GM20000 (cell line): ENCODE data around the gene MAP2K2.

Source experiments
- DNase-seq: peaks from one replicate; pipeline ENCODE4 v3.0.0; 2012; ENCODE audit warnings: low spot score
- TF ChIP-seq, protein P1 (sequence below): IDR thresholded peaks from 2 replicates; pipeline ENCODE4 v1.5.1; 2012; ENCODE audit warnings: mild to moderate bottlenecking, control low read depth; ENCODE audit errors: extremely low read depth, missing control alignments

MAP2K2 gene

DNA sequence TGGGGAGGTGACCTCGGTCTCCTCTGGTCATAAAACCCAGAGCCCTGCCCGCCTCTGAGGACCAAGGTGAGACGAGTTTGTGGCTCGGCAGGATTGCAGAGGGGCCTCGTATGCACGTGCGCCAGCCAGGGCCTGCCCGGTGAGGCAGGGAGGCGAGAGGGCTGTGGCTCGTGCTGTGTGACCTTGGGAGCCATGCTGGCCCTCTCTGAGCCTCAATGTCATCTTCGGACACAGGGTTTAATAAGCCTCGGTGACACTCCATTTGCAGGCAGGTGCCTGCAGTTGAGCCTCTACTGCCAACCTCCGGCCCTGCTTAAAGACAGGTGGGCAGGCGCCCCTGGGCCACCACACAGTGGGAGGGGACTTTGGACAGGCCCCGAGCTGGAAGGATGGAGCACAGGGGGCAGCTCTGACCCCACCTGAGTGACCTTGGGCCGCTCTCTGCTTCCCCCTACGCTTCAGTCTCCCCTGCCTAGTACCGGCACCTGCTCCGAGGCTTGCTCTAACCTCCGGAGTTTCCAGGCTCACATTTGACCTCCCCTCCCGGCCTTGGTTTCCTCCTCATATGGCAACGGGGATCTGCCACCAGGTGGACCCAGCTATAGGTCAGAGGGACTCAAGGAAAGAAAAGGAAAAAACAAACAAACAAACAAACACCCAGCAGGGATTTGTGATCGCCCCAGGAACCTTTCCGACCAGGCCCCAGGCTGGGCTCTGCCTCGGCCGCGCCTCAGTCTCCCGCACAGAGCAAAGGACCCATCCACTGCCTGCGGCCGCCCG, 60.4 kb downstream of the MAP2K2 start:
- TF ChIP-seq, protein P1, sequence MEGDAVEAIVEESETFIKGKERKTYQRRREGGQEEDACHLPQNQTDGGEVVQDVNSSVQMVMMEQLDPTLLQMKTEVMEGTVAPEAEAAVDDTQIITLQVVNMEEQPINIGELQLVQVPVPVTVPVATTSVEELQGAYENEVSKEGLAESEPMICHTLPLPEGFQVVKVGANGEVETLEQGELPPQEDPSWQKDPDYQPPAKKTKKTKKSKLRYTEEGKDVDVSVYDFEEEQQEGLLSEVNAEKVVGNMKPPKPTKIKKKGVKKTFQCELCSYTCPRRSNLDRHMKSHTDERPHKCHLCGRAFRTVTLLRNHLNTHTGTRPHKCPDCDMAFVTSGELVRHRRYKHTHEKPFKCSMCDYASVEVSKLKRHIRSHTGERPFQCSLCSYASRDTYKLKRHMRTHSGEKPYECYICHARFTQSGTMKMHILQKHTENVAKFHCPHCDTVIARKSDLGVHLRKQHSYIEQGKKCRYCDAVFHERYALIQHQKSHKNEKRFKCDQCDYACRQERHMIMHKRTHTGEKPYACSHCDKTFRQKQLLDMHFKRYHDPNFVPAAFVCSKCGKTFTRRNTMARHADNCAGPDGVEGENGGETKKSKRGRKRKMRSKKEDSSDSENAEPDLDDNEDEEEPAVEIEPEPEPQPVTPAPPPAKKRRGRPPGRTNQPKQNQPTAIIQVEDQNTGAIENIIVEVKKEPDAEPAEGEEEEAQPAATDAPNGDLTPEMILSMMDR: no peak
- DNase-seq: no peak

DNA sequence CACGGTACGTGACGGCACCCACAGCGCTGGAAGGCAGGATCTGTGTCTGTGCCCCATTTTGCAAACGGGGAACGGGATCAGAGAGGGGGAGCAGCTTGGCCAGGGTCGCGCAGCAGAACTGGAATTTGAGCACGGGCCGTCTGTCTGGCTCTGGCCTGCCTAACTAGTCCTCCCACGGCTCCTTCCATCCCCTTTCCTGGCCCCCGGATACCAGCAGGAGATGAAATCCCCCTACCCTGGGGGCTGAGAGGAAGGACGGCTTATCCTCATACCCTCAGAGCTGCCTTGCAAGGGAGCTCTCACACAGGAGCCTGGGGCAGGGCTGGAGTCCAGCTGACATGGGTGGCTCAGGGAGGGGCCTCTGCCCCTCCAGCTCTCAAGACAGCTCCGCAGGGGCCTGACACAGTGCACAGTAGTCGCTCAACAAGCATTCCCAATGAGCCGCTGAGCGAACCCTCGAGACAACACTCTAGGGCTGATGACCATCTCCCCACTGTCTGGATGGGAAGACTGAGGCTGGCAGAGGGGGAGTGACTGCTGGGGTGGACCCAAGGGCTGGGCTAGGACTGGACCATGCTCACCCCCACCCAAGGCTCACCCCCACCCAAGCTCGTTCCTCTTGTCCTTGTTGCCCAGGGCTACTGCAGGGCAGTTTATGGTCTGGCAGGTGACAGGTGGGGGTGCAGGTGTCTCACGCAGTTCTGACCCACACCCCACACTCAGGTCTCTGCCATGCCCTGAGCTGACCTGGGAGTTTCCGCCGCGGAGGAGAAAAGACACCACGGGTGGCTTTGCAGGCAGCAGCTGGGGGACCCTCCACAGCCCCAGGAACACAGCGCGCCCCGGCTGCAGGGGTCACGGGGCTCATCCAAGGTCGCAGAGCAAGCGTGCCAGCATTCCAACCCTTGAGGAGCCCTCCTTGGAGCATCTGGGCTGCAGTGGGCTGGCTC, 61.2 kb downstream of the MAP2K2 start:
- TF ChIP-seq, protein P1: no peak
- no peak for DNase-seq

DNA sequence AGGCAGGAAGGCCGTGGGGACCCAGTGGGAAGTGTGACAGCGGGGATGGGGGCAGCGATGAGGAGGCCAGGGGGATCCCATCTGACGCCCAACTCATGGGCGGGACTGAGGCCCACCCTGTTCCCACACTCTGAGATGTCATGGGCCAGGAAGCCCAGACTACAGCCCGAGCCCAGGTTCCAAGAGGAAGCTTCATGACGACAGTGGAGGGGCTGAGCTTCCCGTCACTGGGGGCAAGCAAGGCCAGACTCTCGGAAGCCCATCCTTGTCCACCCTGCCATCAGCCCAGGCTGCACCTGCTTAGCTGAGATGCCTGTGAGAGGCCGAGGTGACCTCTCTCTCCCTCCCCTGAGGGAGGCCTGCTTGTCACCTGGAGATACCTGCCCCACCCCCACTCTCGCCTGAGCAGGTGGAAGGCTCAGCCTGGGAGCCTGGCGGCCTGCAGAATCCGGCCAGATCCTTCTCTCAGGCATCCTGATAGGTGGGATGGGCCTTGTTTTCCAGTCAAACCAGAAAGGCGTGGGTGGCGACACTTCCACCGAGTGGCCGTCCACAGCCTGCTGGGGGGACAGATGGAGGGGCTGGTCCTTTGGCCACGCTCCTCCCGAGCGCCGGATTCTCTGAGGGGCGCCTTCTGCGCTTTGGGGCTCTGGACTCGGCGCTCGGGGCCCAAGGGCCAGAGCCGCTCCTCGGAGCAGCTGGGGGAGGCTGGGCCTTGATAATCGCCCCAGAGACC, 62.1 kb downstream of the MAP2K2 start:
- no peak for DNase-seq
- TF ChIP-seq, protein P1: no peak

DNA sequence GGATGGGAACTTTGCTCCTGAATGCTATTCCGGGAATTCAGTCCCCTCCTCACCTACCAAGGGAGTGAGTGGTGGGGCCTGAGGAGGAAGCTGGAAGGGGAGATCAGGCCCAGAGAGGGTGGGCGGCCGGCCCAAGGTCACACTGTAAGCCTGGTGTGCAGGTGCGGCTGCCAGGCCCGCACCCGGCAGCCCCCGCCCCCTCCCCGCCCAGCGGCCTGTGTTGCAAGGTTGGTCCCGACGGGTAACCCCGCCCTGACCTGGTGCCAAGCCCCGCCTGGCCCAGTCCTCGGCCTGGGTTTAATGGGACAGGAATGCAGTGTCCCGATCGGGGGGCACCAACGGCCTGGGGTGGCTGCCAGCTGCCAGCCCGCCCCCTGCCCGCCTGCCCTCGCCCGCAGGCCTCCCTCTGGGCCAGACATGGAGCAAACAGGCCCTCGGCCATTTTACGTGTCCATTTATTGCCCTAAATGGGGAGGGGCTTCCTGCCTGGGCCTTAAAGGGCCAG, 62.7 kb downstream of the MAP2K2 start:
- TF ChIP-seq, protein P1: no peak
- no peak for DNase-seq

DNA sequence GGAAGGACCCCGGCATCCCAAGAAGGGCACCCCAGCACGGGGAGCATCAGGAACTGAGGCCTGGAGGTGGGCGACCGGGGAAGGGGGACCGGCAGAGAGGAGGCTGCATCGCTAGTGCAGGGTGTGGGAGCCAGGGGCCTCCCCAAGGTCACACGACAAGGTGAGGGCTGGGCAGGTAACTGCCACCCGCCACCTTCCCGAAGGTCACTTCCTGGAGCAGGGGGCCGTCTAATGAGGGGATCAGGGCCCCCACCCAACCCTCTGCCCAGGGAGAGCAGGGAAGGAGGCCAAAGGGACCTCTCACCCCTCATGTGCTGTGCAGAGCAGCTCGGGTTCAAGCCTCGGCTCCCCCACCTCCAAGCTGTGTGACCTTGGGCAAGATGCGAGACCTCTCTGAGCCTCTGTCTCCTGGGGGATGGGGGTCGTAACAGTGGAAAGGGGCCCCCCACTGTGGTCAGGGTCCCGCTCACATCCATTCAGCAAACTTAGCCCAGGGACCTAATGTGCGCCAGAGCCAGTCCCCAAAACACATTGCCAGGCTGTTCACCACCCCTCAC, 63.2 kb downstream of the MAP2K2 start:
- TF ChIP-seq, protein P1: no peak

DNA sequence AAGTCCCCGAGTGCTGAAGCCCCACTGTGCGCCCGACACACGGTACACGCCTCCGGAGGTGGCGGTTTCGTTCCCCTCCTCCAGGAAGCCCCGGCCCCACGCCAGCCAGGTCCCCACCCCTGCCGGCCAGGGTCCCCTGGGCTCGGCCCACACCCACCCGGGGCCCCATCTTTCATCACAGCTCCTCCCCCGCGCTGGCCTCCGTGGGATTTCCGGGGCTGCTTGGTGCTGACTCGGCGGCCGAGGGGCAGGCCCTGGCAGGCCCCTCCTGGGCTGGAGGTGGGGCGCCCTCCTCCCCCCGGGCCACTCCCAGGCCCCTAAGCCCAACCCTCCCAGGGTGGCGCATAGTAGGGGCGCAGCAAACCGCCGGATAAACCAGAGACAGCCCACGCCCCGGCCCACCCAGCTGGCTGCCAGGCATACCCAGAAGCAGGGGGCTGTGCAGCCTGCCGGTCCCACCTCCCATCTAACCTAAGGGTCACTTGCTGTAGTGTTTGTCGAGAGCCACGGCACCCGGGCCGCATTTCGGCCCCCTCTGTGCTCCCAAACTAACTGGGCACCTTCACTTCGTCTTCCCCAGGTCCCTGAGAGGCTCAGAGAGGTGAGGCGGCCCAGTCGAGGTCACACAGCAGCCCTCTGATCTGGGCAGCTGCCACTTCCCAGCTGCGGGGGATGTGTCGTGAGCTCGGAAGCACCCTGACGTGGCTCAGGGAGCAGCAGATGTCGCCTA, 63.9 kb downstream of the MAP2K2 start:
- no peak for DNase-seq
- TF ChIP-seq, protein P1: no peak

More for the DNA sequence above, 63.2 kb downstream of the MAP2K2 start:
- DNase-seq: no peak
